AG20443 (cell line): ENCODE data around the gene HIF3A.
A peak's percentile ranks its signal among the peaks of the same experiment; 100 is the strongest.
"Not testable (repeated sequence)": the region's sequence is repeated elsewhere in the genome, so short reads cannot be mapped to it uniquely, and the experiment has no call there.

Source experiments
- DNase-seq: peaks from one replicate; pipeline ENCODE4 v3.0.0; 2012; ENCODE audit warnings: low spot score, mixed read lengths

The HIF3A gene

GRCh38 chr19:46294494-46294893 is 2.3 kb upstream of the HIF3A start:
- no peak for DNase-seq

DNA sequence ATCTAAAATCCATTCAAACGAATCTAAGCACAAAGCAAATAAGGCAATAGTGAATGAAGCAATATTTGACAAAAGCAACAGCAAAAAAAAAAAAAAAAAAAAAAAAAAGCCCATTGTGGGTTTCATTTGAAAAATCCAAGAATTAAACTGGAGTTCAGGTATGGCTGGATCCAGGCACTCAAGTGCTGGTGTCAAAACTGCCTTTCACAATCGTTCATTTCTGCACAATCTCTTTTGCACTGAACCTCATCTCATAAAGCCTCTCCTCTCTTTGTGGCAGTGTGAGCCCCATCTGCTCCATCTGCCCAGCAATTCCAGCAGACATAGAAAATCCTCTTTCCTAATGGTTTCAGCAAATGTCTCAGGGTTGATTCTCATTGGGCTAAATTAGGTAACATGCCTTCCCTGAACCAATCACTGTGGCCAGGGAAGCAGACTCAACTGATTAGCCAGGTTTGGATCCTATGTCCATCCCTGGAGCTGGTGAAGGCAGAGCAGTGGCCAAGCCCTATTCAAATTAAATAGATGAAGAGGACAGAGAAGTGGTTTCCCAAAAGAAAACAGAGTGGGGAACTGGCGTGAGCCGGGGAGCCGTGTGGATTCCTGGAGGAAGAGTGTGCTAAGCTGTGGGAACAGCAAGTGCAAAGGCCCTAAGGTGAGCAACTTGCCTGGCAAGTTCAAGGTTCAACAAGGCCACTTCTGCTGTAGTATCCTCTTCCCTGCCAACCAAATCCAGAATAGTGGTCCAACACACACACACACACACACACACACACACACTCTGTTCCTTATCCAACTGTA is 1.2 kb upstream of the HIF3A start:
- no peak for DNase-seq

GRCh38 chr19:46296202-46296480 is 701 bp upstream of the HIF3A start:
- DNase-seq, result no peak

DNA sequence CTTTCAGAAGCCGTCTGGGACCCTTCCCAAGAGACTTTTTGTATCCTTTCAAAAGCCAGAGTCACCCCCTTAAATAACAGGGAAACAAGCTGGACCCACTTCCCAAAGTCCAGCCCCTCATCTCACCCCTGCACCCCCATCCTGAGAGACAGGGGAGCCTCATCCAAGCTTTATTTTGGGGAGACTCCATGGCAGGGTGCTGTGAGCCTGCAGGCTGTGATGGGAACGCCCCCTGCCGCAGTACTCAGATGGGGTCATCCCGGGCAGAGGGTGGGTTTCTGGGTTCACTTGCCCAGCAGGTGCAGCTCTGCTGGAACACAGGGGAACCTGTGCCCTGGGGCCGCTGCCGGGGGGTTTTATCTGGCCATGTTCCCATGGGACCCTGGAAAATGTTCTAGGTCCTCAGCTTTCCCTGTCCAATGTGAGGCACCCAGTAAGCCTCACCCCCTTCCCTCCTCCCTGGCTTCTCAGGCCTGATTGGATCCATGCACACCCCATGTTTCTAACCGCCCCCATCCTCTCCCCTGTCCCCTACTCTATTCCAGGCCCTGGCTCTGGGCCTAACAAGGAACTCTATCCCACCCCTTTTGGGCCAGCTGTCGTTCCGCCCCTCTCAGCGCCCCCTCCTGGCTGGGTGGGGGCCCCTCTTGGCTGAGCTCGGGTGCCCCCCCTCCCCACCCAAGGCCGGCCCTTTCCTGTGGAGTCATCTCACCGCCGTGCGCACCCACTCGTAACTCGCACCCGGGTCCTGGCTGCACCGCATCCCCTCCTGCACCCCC is 1.0 kb downstream of the HIF3A start:
- DNase-seq, result no peak

DNA sequence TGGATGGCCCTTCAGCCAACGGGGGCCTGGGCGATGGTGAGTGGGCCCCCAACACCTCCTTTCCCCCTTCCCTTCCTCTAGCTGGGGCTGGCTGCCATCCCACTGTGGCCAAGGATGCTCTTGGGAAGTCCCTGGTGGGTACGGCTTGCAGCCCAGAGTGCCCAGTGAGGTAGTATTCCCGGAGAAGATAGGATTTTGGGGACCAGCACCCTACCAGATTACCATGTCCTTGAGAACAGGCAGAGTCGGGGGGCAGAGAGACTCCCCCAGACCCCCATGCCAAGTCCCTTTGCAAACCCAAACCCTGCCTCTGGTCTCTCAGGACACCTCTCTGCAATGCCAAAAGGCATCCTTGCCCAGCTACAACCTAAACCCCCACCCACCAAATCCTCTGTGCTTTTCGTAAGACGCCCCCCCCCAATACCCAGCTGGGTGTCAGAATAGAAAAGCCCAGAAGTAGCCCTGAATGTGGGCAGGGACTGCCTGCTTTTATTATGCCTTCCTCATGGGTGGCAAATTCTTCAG is 1.7 kb downstream of the HIF3A start:
- no peak for DNase-seq

- DNase-seq, result peak; percentile 87
Measured at GRCh38 chr19:46299004-46299509, 2.2 kb downstream of the HIF3A start.

DNA sequence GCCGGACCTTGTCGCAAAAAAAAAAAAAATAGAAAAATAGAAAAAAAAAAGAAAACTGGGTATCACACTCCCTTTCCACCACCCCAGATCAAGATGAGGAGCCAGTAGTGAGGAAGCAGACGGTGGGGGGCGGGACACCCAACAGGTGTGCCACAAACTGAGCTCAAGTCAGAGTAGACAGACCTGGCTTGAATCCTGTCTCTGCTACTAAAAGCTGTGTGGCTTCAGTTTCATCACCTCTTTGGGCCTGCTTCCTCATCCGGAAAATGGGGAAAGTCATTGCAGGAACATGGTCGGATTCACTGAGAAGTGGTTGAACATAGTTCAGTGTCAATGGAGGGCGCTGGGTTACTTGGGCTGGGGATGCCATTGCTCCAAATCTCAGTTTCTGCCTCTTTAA is 2.9 kb downstream of the HIF3A start:
- DNase-seq, result no peak

DNA sequence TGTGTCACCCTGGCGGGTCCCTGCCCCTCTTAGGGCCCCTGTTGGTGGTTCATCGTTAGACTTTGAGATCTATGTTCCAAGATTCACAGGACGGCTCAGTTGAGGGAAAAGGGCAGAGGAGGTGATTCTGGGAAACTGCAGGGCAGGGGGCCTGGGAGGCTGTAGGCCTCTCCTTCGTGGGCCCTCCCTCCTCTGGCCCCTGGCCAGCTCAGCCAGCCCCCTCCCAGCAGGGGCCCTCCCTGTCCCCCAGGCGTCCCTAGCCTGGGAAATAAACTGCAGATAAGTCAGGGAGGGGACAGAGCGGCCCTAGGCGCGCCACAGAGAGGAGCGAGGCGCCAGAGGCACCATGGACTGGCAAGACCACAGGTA is 6.5 kb downstream of the HIF3A start:
- no peak for DNase-seq

DNA sequence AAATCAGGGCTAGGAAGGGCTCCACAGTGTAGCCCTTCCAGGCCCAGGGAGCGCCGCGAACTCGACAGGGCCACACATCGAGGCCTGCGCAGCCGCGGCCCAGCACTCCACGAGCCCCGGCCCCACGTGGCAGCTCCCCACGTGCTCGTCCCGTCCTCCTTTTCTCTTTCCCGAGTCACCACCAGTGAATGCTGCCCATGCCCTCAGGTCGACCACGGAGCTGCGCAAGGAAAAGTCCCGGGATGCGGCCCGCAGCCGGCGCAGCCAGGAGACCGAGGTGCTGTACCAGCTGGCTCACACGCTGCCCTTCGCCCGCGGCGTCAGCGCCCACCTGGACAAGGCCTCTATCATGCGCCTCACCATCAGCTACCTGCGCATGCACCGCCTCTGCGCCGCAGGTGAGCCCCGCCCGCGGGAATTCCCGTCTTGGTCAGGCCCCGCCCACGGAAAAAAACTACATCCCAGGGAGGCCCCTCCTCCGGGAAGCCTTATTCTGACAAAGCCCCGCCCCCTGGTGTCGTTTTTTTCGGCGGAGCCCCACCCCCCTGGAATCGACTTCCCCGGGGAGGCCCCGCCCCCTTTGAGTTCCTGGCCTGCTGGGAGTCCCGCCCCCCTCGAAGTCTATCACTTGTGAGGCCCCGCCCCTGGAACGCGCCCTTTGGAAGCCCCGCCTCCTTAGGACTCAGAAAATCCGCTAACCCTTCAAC is 7.0 kb downstream of the HIF3A start:
- DNase-seq, result no peak

DNA sequence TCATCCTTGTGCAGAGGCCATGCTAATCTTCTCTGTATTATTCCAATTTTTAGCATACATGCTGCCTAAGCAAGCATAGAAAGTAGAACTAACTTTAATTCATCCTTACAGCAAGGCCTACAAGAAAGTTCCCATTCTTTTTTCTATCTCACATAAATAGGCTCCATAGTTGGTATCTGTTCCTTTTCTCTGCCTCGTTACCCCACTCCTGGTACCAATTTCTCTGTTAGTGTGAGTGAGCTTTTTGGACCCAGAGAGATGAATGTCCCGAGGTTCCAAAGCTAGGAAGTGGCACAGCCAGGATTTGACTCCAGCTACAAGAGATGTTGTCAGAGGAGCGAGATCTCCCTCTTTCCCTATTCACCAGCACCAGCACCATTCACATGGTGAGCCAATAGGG is 9.7 kb downstream of the HIF3A start:
- no peak for DNase-seq

DNA sequence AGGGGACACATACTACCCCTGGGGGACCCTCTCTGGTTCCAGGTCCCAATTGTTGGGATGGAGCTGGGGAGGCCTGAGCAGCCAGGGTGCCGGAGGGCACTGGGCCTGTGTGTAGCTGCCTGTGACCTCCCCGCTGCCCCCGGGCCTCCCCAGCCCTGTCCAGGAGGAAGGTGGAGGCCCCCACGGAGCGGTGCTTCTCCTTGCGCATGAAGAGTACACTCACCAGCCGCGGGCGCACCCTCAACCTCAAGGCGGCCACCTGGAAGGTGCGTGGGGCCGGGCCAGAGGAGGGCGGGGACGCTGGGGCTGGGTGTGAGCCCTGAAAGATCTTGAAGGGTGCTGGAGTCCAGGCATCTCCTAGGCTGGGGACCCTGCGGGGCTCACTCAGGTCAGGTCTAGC is 11.7 kb downstream of the HIF3A start:
- no peak for DNase-seq

DNA sequence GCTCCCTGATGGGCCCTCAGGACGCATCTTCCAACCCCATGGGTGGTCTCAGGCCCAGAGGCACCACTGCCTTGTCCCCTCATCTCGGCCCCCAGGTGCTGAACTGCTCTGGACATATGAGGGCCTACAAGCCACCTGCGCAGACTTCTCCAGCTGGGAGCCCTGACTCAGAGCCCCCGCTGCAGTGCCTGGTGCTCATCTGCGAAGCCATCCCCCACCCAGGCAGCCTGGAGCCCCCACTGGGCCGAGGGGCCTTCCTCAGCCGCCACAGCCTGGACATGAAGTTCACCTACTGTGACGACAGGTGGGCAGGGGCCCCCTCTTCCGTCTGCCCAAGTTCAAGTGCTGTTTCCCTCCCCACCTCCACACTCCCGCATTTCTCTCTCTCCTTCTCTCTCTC is 12.2 kb downstream of the HIF3A start:
- DNase-seq, result no peak

DNA sequence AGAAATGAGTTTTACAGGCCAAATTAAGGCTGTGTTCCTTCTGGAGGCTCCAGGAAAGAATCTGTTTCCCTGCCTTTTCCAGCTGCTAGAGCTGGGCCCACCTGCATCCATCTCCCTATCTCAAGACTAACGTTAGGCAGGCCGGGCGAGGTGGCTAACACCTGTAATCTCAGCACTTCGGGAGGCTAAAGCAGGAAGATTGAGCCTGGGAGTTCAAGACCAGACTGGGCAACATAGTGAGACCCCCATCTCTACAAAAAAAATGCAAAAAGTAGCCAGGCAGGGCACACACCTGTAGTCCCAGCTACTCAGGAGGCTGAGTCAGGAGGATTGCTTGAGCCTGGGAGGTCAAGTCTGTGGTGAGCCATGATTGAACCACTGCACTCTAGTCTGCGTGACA is 14.6 kb downstream of the HIF3A start:
- no peak for DNase-seq

DNA sequence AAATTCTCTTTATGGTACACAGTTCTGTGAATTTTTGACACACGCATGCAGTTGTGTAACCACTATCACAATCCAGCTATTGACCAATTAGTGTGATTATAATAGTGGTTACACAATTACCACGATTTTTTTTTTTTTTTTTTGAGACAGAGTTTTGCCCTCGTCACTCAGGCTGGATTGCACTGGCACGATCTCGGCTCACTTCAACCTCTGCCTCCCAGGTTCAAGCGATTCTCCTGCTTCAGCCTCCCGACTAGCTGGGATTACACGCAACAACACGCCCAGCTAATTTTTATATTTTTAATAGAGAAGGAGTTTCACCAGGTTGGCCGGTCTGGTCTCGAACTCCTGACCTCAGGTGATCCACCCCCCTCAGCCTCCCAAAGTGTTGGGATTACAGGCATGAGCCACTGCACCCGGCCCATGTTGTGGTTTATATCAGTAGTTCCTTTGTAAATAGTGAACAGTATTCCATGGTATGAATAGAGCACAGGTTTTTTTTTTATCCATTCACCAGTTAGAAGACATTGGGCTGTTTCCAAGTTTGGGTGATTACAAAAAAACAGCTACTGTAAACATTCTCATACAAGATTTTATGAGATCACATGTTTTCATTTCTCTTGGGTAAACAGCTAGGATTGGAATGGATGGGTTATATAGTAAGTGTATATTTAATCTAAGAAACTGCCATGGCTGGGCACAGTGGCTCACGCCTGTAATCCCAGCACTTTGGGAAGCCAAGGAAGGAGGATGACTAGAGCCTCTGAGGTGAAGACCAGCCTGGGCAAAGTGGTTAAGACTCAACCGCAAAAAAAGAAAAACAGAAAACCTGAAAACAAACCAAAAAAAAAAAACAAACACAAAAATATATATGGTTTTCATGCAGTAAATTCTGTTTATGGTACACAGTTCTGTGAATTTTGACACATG is 17.0 kb downstream of the HIF3A start:
- DNase-seq, result not testable (repeated sequence)

DNA sequence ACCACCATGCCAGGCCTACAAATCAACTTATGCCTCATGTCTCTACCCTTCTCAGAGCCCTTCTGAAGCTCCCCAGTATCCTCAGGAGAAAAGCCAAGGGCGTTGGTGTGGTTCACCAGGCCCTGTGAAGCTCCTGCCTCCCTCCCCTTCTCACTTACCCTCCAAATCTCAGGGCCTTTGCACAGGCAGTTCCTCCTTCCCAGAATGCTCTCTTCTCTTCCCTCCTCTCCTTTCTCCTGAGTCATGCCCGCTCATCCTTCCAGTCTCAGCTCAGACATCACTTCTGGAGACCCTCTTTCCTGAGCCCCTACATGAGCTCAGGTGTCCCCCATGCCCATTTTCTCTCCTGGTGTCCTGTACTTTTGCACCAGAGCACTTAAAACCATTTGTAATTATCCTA is 20.5 kb downstream of the HIF3A start:
- DNase-seq, result no peak

- DNase-seq, result no peak
Measured at GRCh38 chr19:46319613-46320012, 22.8 kb downstream of the HIF3A start.

- no peak for DNase-seq
Measured at GRCh38 chr19:46320559-46320958, 23.7 kb downstream of the HIF3A start.

DNA sequence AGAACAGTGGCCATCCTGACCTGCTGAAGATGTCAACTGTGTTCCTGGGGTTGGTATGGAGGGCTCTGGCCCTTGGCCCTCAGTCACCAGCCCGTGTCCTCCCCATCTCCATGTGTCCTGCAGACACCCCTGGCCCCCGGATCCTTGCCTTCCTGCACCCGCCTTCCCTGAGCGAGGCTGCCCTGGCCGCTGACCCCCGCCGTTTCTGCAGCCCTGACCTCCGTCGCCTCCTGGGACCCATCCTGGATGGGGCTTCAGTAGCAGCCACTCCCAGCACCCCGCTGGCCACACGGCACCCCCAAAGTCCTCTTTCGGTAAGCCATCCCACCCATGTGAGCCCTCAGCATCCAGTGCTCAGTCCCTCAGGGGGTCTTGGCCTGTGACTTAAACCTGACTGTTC is 24.8 kb downstream of the HIF3A start:
- DNase-seq, result no peak

DNA sequence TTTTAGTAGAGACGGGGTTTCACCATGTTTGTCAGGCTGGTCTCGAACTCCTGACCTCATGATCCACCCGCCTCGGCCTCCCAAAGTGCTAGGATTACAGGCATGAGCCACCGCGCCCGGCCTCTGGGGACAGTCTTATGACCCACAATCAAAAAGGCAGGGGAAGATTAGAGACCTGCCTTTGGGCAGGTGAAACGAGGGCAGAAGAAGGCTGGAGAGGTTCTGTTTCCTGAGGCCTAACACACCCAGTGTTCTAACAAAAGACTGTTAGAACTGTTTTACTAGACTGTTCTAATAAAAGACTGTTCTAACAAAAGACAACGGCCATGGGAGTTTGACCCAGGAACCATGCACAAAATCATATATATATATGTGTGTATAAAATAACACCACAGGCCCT is 26.4 kb downstream of the HIF3A start:
- not testable (repeated sequence) for DNase-seq

DNA sequence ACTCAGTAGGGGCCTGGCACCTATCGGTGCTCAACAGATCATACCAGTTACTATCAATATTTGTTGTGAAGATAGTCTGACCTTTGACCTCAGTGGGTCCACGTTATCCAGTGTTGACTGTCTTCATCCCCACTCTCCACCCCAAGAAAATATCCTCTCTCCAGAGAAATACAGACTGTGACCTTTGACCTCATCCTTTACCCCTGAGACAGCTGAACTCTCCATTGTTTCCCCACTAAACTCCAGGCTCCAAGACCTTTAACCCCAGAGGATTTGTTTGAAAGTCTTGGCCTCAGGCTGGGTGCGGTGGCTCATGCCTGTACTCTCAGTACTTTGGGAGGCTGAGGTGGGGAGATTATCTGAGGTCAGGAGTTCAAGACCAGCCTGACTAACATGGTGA is 27.4 kb downstream of the HIF3A start:
- no peak for DNase-seq

- no peak for DNase-seq
Measured at GRCh38 chr19:46326608-46327007, 29.8 kb downstream of the HIF3A start.

DNA sequence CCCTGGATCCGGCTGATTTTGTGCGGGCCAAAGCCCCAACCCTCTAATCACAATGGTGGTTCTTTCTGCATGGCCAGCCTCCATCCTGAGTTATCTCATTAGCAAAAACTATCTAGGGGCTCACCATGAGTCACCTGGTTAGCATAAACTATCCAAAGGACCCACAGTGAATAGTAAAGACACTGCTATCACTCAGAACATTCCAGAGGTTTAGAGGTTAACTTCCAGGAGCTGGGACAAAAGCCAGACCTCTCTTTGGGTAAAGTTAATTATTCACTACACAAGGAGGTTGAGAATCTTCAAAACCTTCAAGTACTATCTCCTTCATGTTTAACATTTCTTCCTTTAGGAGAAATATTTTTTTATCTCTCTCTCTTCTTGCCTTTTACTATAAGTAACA is 31.2 kb downstream of the HIF3A start:
- no peak for DNase-seq
